Stimulated activated CD4-positive, alpha-beta T cell treated with anti-CD3 and anti-CD28 coated beads, TNF-alpha, amount 100 ng/mL, for 24 hours (primary cell): ENCODE measurements around the gene FOXK1.
"Not testable (repeated sequence)": the region's sequence is repeated elsewhere in the genome, so short reads cannot be mapped to it uniquely, and the experiment has no call there.

Source experiments
- DNase-seq, 3 experiments: peaks; one replicate each; pipeline ENCODE4 v3.0.0-alpha.2; 2020; ENCODE audit warnings: low read depth in 3 of 3

Gene FOXK1

GRCh38 chr7:4681886-4682620, at the start of gene FOXK1:
Gene FOXK1, plus strand, starts transcription at chr7:4682295. Its CDS starts 14 bp downstream, at chr7:4682309.
- DNase-seq = peak; percentile 58 to 80 (median 75)

DNA sequence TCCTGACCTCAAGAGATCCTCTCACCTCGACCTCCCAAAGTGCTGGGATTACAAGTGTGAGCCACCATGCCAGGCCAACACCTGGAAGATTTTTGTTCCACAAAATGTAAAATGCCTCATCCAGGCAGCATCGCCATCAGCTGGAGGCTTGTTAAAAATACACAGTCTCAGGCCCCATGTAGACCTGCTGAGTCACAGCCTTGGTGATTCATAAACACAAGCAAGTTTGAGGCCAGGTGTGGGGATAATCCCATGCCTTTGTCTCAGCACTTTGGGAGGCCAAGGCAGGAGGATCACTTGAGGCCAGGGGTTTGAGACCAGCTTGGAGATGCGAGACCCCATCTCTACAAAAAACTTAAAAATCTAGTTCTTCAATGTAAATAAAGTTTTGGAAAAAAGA, 49.1 kb upstream of the FOXK1 start:
- no peak for DNase-seq

GRCh38 chr7:4634166-4634565, 47.9 kb upstream of the FOXK1 start:
- DNase-seq = no peak

- no peak for DNase-seq
Observed at GRCh38 chr7:4638781-4639575, 43.1 kb upstream of the FOXK1 start.

DNA sequence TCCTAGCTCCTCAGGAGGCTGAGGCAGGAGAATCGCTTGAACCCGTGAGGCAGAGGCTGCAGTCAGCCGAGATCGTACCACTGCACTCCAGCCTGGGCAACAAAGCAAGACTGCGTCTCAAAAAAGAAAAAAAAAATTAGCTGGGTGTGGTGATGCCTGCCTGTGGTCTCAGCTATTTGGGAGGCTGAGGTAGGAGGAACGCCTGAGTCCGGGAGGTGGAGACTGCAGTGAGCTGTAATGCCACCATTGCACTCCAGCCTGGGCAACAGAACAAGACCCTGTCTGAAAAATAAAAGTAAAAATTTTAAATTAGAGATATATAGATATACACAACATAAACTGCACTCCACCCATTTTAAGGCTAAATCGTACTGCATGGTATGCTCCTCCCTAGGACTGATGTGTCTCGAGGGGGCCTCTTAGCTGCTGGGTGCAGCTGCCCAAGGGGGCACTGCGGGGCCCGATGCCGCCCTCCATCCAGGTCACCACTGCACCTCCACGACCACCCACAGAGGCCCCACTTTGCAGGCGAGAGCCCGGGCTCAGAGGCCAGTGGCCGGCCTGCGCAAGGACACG, 40.9 kb upstream of the FOXK1 start:
- no peak for DNase-seq

DNA sequence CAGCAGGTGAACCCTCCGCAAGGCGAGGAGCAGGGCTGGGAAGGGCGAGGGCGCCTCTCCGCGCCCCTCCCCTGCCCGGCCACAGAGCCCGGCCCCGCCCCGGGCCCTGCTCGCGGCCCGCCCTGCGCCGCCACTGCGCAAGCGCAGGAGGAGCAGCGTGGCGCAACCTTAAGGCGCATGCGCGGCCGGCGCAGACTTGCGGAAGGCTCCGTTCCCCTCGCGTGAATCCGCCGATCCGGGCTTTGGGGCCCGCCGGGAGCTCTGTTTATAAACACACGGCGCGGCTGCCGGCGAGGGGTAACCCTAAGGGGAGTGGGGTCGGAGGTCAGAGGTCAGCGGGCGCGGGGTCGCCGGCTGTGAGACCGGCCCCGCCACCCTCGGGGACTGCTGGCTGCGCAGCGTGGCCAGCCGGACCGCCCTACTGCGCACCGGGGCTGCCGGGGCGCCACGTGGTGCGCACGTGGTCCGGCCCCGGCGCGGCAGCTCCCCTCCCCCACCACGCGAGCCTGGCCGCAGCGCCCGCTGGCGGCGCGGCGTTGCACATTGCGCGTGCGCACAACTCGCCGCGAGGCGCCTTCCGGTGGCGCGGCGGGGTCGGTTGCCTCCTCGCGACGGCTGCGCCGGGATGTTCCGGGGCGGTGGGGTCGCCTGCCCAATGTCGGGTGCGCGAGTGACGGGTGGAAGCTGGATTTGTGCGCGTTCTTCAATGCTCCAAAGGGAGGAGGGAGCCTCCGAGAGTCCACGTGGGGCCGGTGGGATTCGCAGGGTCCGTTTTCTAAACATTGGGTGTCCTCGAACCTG, 40.2 kb upstream of the FOXK1 start:
- peak; percentile 90 to 94 (median 91) for DNase-seq

DNA sequence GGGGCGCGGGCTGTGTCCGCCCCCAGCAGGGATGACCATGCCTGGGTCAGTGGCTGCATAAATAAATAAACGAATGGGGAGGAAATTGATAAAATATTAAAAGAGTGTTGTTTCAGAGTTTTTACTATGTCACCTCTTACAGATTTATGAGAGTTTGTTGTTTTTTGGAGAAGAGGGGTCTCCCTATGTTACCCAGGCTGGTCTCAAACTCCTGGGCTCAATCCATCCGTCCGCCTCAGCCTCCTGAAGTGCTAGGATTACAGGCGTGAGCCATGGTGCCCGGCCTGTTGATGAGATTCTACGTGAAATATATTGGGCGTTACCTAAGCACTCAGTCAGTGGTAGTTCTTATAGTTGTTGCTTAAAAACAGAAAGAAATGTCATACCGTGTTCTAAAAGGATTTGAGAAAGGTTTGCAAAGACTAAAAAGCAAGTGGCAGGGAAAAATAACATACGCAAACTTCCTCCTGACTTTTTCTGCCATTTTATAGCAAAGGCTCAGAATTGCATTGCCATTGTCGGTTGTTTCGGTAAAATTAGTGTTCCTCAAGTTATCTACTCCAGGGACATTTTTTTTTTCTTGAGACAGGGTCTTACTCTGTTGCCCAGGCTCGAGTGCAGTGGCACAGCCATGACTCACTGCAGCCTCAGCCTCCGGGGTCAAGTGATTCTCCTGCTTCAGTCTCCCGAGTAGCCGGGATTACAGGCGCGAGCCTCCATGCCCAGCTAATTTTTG, 39.5 kb upstream of the FOXK1 start:
- no peak for DNase-seq

DNA sequence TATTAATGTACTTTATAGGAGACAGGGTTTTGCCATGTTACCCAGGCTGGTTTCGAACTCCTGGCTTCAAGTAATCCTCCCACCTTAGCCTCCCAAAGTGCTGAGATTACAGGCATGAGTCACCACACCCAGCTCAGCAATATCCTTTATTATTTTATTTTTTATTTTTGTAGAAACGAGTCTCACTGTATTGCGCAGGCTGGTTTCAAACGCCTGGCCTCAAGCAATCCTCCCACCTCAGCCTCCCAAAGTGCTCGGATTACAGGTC, 39.0 kb upstream of the FOXK1 start:
- DNase-seq = not testable (repeated sequence)

- no peak for DNase-seq
Observed at GRCh38 chr7:4645246-4645645, 36.8 kb upstream of the FOXK1 start.

GRCh38 chr7:4648111-4648510, 34.0 kb upstream of the FOXK1 start:
- DNase-seq = no peak

GRCh38 chr7:4650433-4651047, 31.6 kb upstream of the FOXK1 start:
- no peak for DNase-seq

- no peak for DNase-seq
Observed at GRCh38 chr7:4653771-4654170, 28.3 kb upstream of the FOXK1 start.

- no peak for DNase-seq
Observed at GRCh38 chr7:4655311-4655710, 26.8 kb upstream of the FOXK1 start.

DNA sequence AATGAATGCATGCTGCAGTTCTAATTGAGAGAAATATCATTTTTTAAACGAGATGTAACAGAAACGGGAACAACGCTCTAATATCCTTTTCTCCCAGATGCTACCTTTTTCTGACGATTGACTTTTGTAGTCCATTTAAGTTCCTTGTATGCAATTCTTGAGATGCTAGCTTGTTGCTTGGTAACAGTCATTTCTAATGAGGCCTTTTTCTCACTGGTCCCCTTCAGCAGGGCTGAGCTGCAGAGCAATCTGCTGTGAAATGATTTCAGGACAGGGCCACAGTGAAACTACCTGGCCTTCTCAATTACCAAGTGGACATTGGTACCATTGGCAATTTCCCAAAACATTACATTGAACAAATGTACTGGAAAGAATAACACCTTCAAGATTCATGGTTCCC, 26.2 kb upstream of the FOXK1 start:
- DNase-seq = no peak

GRCh38 chr7:4657640-4658417, 24.3 kb upstream of the FOXK1 start:
- DNase-seq = no peak

- DNase-seq = no peak
Observed at GRCh38 chr7:4659551-4660286, 22.4 kb upstream of the FOXK1 start.

DNA sequence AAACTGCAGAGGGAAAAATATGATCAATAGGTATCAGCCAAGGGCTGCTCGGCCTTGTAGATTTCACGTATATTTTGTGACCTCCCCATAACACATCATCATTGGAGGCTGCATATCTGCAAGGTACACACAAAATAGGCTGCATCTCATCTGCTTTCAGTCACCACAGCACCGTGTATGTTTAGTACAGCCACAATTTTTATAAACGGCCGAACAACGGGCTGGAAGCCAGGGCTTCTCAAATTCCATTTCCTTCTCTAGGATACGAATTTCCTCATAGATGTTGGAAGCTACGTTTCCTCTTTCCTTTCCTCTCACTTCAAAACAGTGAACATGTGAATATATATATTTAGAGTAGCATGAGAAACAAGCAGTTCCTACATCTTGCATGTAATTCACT, 20.2 kb upstream of the FOXK1 start:
- no peak for DNase-seq

- no peak for DNase-seq
Observed at GRCh38 chr7:4663239-4664018, 18.7 kb upstream of the FOXK1 start.

- DNase-seq = no peak
Observed at GRCh38 chr7:4665661-4666060, 16.4 kb upstream of the FOXK1 start.
